ENCODE results near the gene THOC2. TPM values are rescaled to one million over a fixed set of nuclear protein-coding genes. Genes with fewer than 3 reads are reported as not detected.
"Not testable (repeated sequence)": the region's sequence is repeated elsewhere in the genome, so short reads cannot be mapped to it uniquely, and the experiment has no call there.

THOC2 gene
- total RNA-seq (2014; rRNA removed; shearing (Covaris generic)) (35.8 and 47.8 TPM in 2 replicates), polyA plus RNA-seq (2016; fragmentation: Nextera tagmentation; extraction: Ambion mirVana) (47.4 and 53.4 TPM in 2 replicates)

- H3K27ac ChIP-seq, result peak within 1 kb of the TSS; percentile 87
- H2AFZ ChIP-seq, result peak within 1 kb of the TSS; percentile 95
- peaks cover 28% of the 10 kb centered on the region for H3K4me1 ChIP-seq (ENCODE audit: insufficient read depth)
- peak within 1 kb of the TSS; percentile 85 for H3K4me2 ChIP-seq (ENCODE audit: unreplicated experiment)
- 1 to 2% methylated on average over 20 to 29 of the region's 49 CpGs for WGBS, 2 experiments (ENCODE audit: low coverage in 1 of 2, low lambda C conversion rate in 2 of 2, missing lambda C conversion rate in 2 of 2)
- 0 out of 2 replicates have a peak, but pooled peaks cover 8% of the 10 kb centered on the region for H3F3A ChIP-seq (ENCODE audit: insufficient read depth)
- in situ Hi-C loops (cut with MboI), result no loop called here
- H4K20me1 ChIP-seq (ENCODE audit: insufficient read depth), result no peaks in the 10 kb centered on the region
- H3K36me3 ChIP-seq (ENCODE audit: low read depth), result no peaks in the 10 kb centered on the region
- H3K27me3 ChIP-seq (replicated peaks; ENCODE audit: insufficient read depth), result no peaks in the 10 kb centered on the region
- H3K79me2 ChIP-seq (ENCODE audit: insufficient read depth), result peaks cover 50% of the 10 kb centered on the region
- peak; percentile 92 for DNase-seq
- no peak for TF ChIP-seq EZH2phosphoT487 (IDR thresholded peaks at IDR 0.05; ENCODE audit: insufficient read depth, low read depth)
- no peak for TF ChIP-seq EZH2 (IDR thresholded peaks at IDR 0.05; ENCODE audit: insufficient read depth, poor library complexity, severe bottlenecking)
- peak within 1 kb of the TSS; percentile 81 for H3K4me3 ChIP-seq
- peak within 1 kb of the TSS; percentile 94 for H3K9ac ChIP-seq
- H3K9me3 ChIP-seq (ENCODE audit: low read depth), result no peaks in the 10 kb centered on the region
- no peaks in the 10 kb centered on the region for H3K9me2 ChIP-seq (ENCODE audit: insufficient read depth)
These were observed at the start of gene THOC2 for GRCh38 chrX:123732670-123733363. THOC2 (minus strand) TSS chrX:123733052; CDS start chrX:123733022, 30 bp downstream.

- H3K4me2 ChIP-seq (ENCODE audit: unreplicated experiment); in situ Hi-C loops (cut with MboI); H3K27ac ChIP-seq; H3K27me3 ChIP-seq (replicated peaks; ENCODE audit: insufficient read depth); H3K4me3 ChIP-seq; H3F3A ChIP-seq (ENCODE audit: insufficient read depth); DNase-seq; H3K36me3 ChIP-seq (ENCODE audit: low read depth); H3K9me3 ChIP-seq (ENCODE audit: low read depth); H3K9me2 ChIP-seq (ENCODE audit: insufficient read depth); H2AFZ ChIP-seq; H3K9ac ChIP-seq; H3K4me1 ChIP-seq (ENCODE audit: insufficient read depth); H4K20me1 ChIP-seq (ENCODE audit: insufficient read depth); H3K79me2 ChIP-seq (ENCODE audit: insufficient read depth): not testable (repeated sequence)
- 88% methylated on average over 8 to 10 of the region's 10 CpGs for WGBS, 2 experiments (ENCODE audit: low coverage in 1 of 2, low lambda C conversion rate in 2 of 2, missing lambda C conversion rate in 2 of 2)
These were observed 48.9 kb upstream of the THOC2 start for GRCh38 chrX:123781786-123782185.

- Histone ChIP-seq H3K9me2 (ENCODE audit: insufficient read depth) (no peaks in the 10 kb centered on the region), H3K27me3 (replicated peaks; ENCODE audit: insufficient read depth) (no peaks in the 10 kb centered on the region), H3F3A (ENCODE audit: insufficient read depth) (no peaks in the 10 kb centered on the region), H3K4me2 (ENCODE audit: unreplicated experiment) (no peak overlapping the region), H3K36me3 (ENCODE audit: low read depth) (no peaks in the 10 kb centered on the region), H3K79me2 (ENCODE audit: insufficient read depth) (no peaks in the 10 kb centered on the region), H3K27ac (no peak overlapping the region), H3K9ac (no peak overlapping the region), H2AFZ (no peak overlapping the region), H4K20me1 (ENCODE audit: insufficient read depth) (no peaks in the 10 kb centered on the region), H3K9me3 (ENCODE audit: low read depth) (no peaks in the 10 kb centered on the region), H3K4me1 (ENCODE audit: insufficient read depth) (no peaks in the 10 kb centered on the region), H3K4me3 (no peak overlapping the region)
- TF ChIP-seq EZH2 (IDR thresholded peaks at IDR 0.05; ENCODE audit: insufficient read depth, poor library complexity, severe bottlenecking) (no peak), EZH2phosphoT487 (IDR thresholded peaks at IDR 0.05; ENCODE audit: insufficient read depth, low read depth) (no peak)
- in situ Hi-C loops (cut with MboI), result no loop called here
- 10 to 18% methylated on average over 1 of the region's 1 CpG for WGBS, 2 experiments (ENCODE audit: low coverage in 1 of 2, low lambda C conversion rate in 2 of 2, missing lambda C conversion rate in 2 of 2)
- DNase-seq, result no peak
These were observed 47.1 kb upstream of the THOC2 start for GRCh38 chrX:123779908-123780396.

GRCh38 chrX:123773258-123773988 lies 40.6 kb upstream of the THOC2 start:
- no peaks in the 10 kb centered on the region for H4K20me1 ChIP-seq (ENCODE audit: insufficient read depth)
- no peak overlapping the region for H3K4me3 ChIP-seq
- TF ChIP-seq EZH2 (IDR thresholded peaks at IDR 0.05; ENCODE audit: insufficient read depth, poor library complexity, severe bottlenecking), result no peak
- no peak for TF ChIP-seq EZH2phosphoT487 (IDR thresholded peaks at IDR 0.05; ENCODE audit: insufficient read depth, low read depth)
- H3K79me2 ChIP-seq (ENCODE audit: insufficient read depth), result no peaks in the 10 kb centered on the region
- DNase-seq, result peak; percentile 25
- H2AFZ ChIP-seq, result no peak overlapping the region
- whole genome bisulfite sequencing, 2 experiments (ENCODE audit: low coverage in 1 of 2, low lambda C conversion rate in 2 of 2, missing lambda C conversion rate in 2 of 2), result 88 to 97% methylated on average over 4 of the region's 4 CpGs
- H3K9ac ChIP-seq, result no peak overlapping the region
- in situ Hi-C loops (cut with MboI), result no loop called here
- H3K4me1 ChIP-seq (ENCODE audit: insufficient read depth), result no peaks in the 10 kb centered on the region
- H3K4me2 ChIP-seq (ENCODE audit: unreplicated experiment), result no peak overlapping the region
- H3K27me3 ChIP-seq (replicated peaks; ENCODE audit: insufficient read depth), result no peaks in the 10 kb centered on the region
- no peaks in the 10 kb centered on the region for H3K9me3 ChIP-seq (ENCODE audit: low read depth)
- H3K27ac ChIP-seq, result no peak overlapping the region
- no peaks in the 10 kb centered on the region for H3F3A ChIP-seq (ENCODE audit: insufficient read depth)
- H3K36me3 ChIP-seq (ENCODE audit: low read depth), result no peaks in the 10 kb centered on the region
- H3K9me2 ChIP-seq (ENCODE audit: insufficient read depth), result no peaks in the 10 kb centered on the region
